Colon (tissue), 2 donors: Measurements from ENCODE around the gene CGB5.

ENCODE experiments used
- FAIRE-seq: peaks from 2 replicates; lab custom pipeline; 2012; peaks lifted over from hg19 to GRCh38; lab: Jason Lieb, UNC
- donor health status: control.
- donor health status: control.

CGB5 gene

DNA sequence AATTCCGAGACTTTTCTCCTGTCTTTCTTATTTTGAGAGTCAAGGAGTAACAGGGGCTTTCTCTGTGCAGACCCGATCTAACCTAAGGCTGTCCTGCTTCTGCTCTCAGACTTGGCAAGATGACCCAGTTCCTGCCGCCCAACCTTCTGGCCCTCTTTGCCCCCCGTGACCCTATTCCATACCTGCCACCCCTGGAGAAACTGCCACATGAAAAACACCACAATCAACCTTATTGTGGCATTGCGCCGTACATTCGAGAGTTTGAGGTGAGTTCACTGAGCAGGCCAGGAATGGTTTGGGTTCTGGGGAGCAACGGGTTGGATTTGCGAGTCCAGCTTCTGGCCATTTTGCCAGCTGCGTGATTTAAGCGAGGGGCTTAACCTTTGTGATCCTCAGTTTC, 42.6 kb downstream of the CGB5 start:
- no peak for FAIRE-seq

DNA sequence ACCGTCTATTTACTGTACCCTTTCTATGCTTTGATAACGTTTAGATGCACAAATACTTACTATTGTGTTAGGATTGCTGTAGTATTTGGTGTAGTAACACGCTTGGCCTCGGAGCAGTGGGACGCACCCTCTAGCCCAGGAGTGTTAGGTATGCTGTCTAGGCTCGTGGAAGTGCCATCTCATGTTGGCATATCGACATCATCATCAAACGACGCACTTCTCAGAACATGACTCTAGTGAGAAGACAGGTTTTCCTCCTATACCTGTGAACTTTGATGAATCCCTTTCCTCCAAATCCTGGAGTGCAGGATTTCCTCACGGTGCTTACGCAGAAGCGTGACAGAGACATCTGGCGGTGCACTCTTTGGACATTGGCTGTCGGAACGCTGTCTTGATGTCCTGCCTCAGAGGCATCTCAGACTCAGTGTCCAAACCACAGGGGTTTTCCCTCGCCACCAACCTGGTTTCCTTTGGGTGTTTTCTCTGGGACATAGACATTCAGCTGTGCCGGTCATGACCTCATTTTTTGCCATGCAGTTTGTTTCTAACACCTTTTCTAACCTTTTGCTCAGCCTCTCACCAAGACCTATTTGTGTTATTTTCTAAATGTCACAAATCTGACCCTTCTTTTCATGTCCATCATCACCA, 47.9 kb downstream of the CGB5 start:
- FAIRE-seq = no peak

DNA sequence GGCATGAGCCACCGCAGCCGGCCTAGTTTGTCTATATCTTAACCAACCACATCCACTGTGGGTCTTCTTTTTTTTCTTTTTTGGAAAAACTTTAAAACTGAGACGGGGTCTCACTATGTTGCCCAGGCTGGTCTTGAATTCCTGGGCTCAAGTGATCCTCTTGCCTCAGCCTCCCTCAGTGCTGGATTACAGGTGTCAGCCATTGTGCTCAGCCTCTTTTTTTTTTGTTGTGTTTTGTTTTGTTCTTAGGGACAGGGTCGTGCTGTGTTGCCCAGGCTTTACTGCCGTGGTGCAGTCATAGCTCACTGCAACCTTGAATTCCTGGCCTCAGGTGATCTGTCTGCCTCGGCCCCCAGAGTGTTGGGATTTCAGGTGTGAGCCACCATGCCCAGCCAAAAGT, 49.0 kb downstream of the CGB5 start:
- FAIRE-seq = no peak
